D721Med (cell line): ENCODE measurements around the gene RAVER1.

Source experiments
- DNase-seq: peaks from one replicate; pipeline ENCODE4 v3.0.0; 2011; ENCODE audit warnings: low spot score; ENCODE audit not compliant: insufficient read length
- FAIRE-seq: peaks from 2 replicates; lab custom pipeline; 2011; peaks lifted over from hg19 to GRCh38; lab: Jason Lieb, UNC
- CTCF ChIP-seq: IDR thresholded peaks from 2 replicates; pipeline ENCODE4 v1.5.1; 2012; ENCODE audit warnings: mild to moderate bottlenecking, control low read depth; ENCODE audit not compliant: insufficient read depth; ENCODE audit errors: missing control alignments

The RAVER1 gene

DNA sequence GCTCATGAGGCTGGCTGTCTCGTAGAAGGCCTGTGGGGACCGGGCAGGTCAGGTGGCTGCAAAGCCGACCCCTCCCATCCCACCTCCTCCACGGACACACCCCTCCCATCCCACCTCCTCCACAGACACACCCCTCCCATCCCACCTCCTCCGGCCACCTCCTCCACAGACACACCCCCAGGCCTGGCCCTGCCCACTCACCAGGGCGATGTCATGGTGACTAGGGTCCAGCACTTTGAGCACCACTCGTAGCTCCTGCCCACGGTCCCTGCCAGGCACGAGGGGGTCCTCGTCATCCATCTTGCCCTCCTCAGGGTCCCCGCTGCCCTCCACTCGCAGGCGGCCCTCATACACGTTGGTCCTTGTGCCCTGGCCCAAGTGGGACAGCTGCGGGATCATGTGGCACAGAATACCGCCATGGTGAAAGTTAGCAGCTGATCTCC, 28.3 kb upstream of the RAVER1 start:
- TF ChIP-seq CTCF, result no peak
- FAIRE-seq (no peak), DNase-seq (no peak)

DNA sequence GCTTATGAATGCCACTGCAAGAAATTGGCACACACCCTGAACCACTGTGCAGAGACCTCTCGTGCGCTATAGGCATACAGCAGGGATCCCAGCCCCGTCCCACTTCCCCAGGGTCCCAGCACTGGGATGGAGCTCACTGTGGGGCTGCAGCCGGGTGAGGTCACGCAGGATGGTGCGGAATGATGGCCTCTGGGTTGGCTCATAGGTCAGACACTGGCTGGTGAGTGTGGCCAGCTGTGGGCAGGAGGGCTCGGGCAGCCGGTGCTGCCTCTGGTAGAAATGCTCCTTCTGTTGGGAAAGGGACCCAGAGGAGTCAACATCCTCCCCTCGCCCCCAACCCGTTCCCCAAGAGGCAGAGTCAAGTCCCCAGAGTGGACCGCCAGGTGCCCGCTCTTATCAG, 23.1 kb upstream of the RAVER1 start:
- DNase-seq (no peak), FAIRE-seq (no peak)
- TF ChIP-seq CTCF, result no peak

GRCh38 chr19:10353793-10354391, 20.6 kb upstream of the RAVER1 start:
- no peak for TF ChIP-seq CTCF
- no peak for DNase-seq
- FAIRE-seq, result no peak

- TF ChIP-seq CTCF, result no peak
- no peak for FAIRE-seq
- no peak for DNase-seq
Observed at GRCh38 chr19:10352764-10353671, 19.7 kb upstream of the RAVER1 start.

DNA sequence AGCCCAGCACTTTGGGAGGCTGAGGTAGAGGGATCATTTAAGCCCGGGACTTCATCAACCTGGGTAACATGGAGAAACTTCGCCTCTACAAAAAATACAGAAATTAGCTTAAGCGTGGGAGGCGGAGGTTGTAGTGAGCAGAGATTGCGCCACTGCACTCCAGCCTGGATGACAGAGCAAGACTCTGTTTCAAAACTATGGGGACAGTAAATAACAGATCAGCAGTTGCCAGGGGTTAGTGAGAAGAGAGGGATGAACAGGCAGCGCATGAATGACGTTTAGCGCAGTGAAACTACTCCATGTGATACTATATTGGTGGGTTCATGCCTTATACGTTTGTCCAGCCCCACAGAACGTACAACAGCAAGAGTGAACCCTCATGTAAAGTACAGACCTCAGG, 13.2 kb upstream of the RAVER1 start:
- TF ChIP-seq CTCF, result no peak
- FAIRE-seq (no peak), DNase-seq (no peak)

DNA sequence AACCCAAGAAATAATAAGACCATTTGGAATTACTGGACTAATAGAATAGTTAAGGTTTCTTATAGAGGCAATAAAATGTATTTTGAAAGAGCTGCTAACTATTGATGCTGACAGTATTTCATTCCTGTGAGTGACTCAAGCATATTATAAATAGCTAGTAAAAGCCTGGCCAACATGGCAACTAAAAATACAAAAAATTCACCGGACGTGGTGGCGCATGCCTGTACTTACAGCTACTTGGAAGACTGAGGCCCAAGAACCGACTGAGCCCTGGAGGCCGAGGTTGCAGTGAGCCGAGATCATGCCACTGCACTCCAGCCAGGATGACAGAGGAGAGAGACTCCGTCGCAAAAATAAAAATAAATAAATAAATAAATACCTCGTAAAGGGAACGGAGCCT, 11.5 kb upstream of the RAVER1 start:
- no peak for DNase-seq
- FAIRE-seq, result no peak
- no peak for TF ChIP-seq CTCF

DNA sequence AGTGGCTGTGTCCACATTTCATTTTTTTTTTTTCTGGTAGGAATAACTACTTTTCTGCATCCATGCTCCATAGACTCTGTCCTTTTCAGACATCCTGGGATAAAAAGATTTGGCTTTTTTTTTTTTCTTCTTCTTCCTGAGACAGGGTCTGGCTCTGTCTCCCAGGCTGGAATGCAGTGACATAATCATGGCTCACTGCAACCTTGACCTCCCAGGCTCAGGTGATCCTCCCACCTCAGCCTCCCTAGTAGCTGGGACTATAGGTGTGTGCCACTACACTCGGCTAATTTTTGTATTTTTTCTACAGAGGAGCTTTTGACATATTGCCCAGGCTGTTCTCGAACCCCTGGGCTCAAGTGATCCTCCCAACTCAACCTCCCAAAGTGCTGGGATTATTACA, 10.2 kb upstream of the RAVER1 start:
- FAIRE-seq (no peak), DNase-seq (no peak)
- no peak for TF ChIP-seq CTCF
